Activated naive CD4-positive, alpha-beta T cell (primary cell): ENCODE data around the gene RCOR1.
"Not testable (repeated sequence)": the region's sequence is repeated elsewhere in the genome, so short reads cannot be mapped to it uniquely, and the experiment has no call there.

Source experiments
- DNase-seq, 4 experiments: peaks; one replicate each; lab custom pipeline; 2025; lab: John Stamatoyannopoulos, UW

The RCOR1 gene

DNA sequence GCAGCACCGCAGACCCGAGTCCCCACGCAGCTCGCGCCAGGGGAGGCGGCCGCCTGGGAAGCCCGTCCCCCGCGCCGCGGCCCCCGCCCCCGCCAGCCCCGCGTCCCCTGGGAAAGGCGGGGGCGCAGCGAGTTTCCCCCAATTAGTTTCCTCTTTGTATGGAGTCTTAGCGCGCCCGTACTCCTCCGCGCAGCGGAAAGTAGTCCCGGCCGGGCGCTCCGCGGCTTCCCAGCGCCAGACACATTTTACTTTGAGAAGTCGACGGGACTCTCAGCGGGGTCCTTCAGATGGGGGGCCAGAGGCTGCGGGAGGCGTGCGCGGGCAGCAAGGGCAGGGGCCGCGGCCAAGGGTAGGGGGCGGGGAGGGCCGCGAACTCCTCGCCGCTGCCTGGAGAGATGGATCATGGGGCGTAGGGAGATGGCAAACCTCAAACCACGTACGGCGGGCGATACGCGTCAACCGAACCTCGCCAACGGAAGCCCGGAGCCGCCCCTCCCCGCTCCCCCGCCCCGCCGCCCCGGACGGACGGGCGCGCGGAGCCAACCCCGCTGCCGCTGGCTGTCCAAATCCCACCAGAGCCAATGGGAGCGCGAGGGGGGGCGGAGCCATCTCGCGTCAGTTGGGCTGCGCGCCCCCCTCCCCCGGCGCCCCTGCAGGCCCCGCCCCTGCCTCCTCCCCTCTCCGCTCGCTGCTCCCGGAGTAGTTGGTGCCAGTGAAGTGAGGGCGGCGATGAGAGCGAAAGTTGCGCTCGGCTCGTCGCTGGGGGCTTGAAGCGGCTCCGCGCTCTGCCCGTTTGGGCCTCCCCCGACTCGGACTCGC is at the start of gene RCOR1:
RCOR1 (plus strand) TSS at position 706 of the 819 bp plus-strand sequence. CDS start 238 bp downstream, outside the sequence.
- peak; percentile 96 to 99 (median 96) for DNase-seq

DNA sequence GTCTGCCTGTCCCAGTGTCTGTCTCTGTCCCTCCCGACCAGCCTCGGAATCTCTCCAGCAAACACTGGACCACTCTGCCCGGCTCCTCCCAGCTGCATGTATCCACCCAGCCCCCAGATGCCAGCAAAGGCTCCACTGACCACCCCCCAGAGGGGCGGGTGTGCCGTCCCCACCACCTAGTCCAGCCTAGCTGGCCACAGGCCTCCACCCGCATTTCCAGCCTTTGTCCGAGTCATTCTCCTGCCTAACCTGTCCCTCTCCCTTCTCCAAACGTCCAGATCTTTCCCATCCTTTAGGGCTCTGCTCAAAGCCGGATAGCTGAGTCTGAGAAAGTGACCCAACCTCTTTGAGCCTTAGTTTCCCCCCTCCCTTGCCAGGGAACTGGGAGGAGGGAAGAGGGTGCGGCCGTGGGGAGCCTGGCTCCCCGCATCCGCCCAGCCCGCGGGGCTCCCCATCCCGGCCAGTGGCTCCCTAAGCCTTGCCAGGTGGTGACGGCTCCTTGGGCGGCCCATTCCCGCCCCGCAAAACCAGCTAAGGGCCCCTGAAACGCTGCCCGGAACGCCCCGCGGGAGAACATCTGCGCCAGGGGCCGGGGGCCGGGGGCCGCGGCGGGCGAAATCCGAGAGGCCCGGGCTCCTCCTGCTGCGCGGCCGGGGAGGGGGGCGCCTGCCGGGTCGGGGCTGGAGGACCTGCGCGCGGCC is 48.3 kb upstream of the RCOR1 start:
- no peak for DNase-seq

DNA sequence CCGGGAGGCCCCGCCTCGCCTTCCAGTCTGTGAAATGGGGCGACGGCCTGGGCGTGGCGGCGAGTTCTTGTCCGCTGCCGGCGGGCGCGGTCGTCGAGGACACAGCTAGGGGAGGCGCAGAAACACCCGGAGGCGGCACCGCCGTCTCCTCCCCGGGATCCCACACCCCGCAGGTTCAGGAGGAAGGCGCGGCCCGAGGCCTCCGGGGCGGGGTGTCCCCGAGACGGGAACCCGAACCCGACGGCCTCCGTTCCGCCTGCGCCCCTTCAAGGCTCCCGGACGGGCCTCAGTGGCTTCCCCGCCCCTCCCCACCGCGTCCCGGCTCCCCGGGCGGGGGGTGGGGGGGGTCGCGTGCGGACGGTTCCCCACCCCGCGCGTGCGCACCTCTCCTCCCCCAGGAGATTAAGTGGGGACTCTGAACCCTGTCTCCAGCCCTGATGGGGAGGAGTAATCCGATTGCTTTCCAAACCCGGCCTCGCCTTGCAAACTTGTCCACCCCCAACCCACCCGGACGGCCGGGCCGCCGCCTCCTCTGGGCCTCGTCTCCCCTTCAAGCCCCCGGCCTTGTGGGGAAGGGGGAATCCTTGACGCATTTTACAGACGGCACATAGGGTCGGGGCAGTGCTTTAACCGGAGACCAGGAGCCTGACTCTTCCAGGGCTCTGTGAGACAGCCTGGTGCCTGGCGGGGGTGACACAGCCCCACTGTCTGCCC is 47.5 kb upstream of the RCOR1 start:
- no peak for DNase-seq

DNA sequence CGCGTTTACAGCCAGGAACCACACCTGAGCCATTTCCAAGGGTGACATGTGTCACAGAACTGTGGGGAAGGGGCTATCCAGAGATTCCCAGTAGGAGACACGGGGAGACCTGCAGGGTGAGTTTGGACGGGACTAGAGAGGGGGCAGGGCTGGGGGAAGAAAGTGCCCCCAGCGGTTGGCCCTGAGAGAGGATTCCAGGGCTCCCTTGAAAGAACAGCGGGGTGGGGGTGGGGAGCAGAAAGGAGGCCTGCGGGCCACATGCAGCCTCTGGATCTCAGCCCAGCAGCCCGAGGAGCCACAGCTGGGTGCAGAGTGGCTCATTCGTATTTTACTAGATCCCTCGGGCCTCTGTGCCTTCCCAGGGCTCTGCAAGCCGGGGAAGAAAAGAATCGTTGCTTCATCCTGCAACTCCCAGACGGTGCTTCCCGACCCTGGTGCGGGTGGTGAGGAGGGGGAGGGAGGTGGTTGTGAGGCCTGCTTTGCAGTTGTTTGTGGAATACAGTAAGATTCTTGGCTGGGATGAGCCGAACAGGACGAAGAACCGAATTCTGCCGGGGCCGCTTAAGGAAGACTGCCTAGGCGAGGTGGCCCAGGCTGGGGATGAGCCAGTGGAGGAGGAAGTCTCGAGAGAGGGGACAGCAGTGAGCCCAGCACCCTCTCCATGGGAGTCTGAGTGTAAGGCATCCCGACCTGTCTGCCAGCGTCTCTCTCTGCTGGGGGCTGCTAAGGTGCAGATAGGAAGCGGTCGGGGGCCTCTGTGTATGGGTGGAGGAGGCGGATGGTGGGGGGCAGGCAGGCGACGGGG is 46.8 kb upstream of the RCOR1 start:
- no peak for DNase-seq

DNA sequence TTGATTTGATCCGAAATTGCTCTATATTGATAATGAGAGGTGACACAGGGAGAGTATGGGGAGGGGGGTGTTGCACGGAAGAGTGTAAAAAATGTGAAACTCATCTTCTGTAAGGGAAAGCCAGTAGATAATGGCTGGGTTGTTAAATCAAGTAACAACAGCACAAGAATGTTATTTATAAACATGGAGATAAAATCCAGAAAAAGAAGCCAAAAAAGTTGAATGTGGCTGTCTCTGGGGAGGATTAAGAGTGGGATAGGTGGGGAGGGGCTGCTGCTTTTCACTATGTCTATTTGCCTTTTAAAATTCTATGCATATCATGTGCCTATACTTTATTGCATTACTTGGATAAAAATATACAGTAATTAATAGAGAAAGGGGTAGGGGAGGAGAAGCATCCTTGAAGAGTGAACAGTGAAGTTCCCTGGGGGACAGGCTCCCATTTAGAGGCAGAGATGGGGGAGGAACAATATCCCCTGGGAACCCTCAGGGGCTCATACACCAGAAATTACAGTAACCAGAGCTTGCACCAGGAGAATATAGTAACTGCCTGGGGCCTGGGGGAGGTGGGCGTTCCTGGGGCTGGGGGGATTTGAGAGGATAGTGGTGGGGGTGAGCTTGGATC is 43.7 kb upstream of the RCOR1 start:
- DNase-seq = no peak

DNA sequence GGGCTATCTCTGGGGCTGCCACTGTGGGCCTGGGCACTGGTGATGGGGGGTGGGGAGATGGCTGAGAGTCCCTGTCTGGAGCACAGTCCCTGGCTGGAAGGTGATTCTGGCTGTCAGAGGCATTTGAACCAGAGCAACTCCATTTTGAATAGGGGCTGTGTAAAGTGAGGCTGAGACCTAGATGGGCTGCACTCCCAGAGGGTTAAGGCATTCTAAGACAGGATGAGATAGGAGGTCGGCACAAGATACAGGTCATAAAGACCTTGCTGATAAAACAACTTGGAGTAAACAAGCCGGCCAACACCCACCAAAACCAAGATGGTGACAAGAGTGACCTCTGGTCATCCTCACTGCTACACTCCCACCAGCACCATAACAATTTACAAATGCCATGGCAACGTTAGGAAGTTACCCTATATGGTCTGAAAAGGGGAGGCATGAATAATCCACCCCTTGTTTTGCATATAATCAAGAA is 41.5 kb upstream of the RCOR1 start:
- DNase-seq = not testable (repeated sequence)

DNA sequence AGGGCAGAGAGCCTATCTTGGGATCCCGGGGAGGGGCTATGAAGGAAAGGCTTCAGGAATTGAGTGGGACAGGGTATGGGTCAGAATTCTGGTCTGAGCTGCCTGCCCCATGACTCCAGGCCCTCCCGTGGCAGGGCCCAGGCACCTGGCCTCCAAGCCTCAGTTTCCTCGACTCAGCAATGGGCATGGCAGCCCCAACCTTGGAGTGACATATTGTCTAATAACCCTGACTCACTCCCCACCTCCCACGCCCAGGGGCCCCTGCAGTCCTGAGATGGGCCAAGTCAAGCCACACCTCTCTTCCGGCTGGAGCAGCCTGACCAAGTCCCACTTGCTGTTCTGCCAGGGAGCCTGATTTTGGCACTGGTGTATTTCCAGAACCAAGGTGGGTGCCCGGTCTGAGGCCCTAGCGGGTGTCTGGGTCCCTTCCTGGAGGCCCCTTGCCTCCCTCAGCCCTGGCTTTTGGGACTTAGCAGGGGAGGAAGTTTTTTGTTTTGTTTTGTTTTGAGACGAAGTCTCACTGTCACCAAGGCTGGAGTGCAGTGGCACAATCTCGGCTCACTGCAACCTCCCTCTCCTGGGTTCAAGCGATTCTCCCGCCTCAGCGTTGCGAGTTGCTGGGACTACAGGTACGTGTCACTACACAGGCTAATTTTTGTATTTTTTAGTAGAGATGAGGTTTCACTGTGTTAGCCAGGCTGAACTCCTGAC is 40.3 kb upstream of the RCOR1 start:
- DNase-seq = no peak

DNA sequence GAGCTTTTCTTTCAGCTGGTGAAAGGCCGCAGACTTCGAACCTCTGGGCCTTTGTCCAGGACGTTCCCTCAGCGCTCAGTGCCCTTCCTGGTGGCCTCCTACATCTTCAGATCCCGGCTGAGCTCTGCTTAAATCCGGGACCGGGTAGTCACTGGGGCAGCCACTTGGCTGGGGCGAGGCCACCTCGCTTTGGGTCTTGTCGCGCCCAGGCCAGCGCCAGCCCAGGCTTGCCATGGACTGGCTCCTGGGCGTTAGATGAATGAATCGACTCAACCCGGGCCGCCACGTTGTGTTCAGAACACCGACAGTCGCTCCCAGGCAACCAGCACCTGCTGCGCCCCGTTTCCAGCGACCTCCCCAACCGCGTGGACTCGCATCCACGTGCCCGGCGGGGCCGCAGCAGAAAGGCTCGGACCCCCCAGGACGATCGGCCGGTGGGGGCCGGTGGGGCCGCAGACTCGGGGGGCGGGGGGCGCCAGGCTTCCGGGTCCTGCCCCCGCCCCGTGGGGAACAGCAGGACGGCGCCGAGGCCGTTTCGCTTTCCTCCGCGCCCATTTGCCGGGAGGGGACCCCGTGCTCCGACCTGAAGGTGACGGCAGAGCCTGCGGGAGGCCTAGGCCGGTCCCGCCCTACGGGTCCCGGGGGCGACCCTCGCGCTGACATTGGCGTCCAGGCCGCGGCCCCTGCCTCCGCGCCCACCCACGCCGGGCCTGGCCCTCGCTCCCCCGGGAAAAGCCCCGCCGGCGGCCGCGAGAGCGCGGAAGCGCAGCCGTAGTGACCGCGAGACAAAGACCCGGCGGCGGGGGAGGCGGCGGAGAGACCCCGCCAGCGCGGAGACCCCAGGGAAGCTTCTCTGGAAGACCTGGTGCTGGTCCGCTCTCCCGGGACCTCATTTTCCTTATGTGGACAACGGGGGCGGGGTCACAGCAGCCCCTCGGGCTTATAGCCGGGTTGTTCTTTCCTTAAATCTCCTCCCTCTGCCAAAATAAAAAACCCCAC is 37.3 kb upstream of the RCOR1 start:
- peak; percentile 18 to 52 (median 35) for DNase-seq

DNA sequence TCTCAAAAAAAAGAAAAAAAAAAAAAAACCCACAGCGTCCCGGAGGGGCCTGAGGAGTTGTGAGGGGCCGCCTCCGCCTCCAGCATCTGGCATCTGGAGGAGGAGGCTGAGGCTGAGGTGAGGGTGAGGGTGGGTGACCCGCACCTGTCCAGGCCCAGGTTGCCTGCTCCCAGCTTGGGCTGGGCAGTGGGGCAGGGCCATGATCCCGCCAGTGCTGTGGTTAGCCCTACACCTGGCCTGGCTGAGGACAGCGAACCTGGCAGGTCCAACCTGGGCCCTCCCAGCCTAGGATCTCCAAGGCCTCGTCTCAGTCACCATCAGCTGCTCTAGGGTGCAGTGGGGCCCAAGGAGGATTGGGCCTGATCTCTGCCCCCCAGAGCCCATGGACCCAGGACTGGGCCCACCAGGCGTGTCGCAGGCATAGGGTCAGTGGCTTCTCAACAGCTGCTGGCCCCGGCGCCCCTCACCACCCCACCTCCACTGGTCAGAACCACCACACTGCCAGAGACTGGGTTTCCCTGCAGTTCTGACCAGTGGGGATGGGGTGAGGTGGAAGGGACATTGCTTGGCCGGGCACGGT is 36.3 kb upstream of the RCOR1 start:
- DNase-seq = no peak

DNA sequence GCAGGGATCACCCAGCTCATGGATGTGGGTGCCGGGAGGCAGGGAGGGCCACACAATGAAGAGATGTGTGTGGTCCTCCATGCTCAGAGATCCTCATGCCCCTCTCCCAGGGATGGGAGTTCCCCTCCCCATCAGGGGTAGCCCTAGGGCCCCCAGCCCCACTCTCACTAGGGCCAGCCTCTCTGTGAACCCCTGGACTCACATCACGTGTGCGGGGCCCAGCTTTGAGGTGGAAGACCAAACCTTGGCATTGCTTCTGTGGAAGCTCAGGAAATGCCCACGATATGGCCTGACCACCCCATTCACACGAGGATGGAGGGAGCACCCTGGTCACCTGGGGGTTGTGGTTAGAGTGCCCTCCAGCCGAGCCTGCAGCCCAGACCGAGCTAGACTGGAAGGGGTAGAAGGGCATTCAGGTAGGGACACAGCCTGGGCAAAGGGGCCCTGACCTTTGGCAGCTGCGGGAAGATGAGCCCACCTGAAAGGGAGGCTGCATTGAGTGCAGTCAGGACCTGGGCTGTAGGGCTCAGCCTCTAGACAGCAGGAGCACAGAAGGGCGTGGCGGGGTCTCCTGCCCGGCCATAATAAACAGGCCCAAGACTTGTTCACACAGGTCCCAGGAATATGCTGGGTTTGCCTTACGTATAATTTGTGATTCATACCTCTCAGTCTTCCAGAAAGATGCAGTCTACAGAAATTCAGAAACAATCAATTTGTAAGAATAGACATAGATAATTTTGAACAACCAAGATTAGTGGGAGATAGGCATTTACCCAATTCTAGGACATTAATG is 34.8 kb upstream of the RCOR1 start:
- DNase-seq = no peak

DNA sequence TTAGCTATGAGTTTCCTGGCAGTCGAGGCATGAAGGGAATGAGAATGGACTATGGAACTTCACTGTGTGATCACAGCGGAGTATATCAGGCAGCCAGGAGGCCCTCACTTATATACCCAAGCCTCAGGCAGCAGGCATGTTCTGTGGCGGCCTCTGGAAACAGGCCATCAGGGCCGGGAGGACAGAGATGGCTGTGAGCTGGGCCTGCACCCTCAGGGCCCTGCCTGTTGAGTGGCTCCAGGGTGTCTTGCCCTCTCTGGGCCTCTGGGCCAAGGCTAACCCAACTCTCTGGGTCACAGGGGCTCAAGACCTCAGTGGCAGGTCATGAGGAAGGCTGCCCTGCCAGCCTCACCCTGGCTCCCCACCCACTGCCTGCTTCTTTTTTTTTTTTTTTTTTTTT is 33.9 kb upstream of the RCOR1 start:
- DNase-seq = no peak

DNA sequence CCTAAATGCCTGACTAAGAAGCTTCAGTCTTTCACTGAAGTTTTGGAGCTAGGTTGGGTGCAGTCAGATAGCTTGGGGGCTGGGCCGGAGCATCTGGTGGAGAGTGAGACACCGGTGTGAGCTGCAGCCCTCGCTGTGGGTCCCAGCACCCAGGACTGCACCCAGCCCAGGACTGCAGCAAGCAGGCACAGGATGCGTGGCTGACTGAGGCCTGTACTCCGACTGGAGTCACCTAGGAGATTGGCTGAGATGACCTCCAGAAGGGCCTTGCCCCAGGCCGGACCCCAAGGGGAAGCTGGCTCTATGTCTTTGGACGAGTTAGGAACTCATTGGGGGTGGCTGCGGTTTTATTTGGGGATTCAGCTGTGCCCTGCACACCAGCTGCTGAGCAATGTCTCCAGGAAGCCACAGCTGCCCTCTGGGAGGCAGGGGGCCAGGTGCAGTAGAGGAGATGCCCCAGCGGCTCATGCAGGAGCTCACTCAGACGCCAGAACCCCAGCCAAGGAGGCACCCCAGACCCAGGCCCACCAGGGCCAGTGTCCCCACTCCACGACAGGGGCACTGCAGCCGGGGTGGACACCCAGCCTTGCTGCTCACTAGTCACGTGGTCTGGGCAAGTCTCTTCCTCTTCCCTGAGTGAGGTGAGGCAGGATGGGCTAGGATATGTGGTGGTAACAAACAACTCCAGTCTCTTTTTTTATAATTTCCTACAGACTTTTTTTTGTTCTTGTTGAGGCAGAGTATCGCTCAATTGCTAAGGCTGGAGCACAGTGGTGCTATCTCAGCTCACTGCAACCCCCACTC is 31.8 kb upstream of the RCOR1 start:
- DNase-seq = no peak

DNA sequence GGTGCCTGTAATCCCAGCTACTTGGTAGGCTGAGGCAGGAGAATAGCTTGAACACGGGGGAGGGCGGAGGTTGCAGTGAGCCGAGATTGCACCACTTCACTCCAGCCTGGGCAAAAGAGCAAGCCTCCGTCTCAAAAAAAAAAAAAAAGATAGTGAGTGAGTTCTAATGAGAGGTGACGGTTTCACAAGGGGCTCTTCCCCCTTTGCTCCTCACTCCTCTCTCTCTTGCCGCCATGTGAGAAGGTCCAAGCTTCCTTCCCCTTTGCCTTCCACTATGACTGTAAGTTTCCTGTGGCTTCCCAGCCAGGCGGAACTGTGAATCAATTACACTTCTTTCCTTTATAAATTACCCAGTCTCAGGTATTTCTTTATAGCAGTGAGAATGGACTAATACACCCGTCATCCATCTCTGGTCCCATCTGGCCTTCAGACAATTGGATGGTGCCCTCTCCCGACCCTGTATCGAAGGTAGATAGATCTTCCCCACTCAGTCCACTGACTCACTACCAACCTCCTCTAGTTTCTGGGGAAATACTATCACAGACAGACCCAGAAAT is 27.0 kb upstream of the RCOR1 start:
- no peak for DNase-seq

DNA sequence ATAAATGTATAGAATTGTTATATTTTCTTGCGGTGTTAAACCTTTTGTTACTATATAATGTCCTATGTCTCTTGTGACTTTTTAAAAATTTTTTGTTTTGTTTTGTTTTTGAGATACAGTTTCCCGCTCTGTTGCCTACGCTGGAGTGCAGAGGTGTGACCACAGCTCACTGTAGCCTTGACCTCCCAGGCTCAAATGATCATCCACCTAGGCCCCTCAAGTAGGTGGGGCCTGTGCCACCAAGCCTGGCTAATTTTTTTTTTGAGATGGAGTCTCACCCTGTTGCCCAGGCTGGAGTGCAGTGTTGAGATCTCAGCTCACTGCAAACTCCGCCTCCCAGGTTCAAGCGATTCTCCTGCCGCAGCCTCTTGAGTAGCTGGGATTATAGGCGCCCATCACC is 26.5 kb upstream of the RCOR1 start:
- DNase-seq = no peak

DNA sequence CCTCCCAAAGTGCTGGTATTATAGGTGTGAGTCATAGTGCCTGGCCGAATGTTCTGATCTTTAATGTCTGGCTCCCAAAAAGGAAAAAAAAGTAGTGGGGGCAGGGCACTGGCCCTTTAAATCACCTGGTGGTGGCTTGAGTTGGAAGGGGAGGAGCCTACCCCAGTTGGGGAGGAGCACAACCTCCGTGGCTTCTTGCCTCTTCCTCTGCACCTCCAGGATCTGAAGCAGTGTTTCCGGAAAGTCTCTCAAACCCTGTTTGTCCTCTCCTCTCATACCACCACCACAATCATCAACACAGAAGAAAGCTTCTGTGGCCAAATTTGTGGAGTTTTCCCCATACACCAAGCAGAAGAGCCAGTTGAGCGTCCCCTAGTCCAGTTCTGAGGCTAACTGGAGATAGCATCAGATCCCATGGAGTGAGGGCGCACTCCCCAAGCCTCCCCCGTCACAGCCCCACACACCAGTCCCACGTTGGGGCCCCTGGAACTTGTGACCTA is 24.3 kb upstream of the RCOR1 start:
- DNase-seq = peak in 2 of 4 experiments; percentile 11 to 50

DNA sequence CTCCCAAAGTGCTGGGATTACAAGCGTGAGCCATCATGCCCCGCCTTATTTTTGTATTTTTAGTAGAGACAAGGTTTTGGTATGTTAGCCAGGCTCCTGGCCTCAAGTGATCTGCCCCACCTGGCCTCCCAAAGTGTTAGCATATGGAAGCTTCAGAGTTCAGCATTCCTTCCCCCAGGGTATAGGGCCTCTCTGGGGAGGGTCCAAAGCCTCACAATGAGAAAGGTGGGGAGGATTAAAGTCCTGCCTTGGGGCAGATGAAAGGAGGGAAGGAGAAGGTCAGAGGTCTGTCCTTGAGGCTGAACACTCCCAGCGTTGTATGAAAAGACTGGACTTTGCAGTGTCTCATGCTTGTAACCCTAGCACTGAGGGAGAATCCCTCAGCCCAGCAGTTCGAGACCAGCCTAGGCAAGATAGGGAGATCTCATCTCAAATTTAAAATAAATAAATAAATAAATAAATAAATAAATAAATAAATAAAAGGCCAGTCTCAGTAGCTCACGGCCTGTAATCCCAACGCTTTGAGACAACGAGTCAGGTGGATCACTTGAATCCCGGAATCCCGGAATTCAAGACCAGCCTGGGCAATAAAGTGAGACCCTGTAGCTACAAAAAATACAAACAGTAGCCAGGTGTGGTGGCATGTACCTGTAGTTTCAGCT is 22.0 kb upstream of the RCOR1 start:
- no peak for DNase-seq
